ENCODE data around the gene IL17REL.

The IL17REL gene

GRCh38 chr22:50045211-50046018, 32.9 kb upstream of the IL17REL start:
- no peak for DNase-seq

DNA sequence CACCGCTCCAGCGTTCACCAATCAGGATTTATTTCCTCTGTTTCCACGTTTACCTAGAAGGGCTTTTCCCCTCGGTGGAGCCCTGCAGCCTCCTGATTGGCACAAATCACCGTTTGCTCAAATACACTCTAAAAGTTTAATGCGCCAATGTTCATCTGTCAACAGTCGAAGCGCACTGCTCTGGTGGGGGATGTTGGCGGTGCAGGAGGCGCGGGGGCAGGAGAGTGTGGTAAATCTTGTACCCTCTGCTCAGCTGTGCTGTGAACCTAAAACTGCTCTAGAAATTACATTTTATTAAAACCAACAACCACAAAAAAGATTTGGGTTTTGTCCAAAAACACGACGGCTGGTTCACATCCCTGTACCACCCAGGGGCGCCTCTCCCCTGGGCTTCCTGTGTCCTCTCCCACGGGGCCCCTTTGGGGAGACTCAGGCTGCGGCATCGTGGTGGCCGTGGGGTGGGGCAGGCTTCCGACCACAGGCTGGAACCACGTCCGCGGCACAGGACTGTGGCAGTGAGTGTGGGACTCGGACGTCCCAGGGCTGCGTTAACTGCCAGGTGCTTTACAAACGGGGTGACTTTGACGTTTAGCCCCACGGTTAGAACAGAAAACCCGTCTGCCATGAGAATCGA, 32.0 kb upstream of the IL17REL start:
- DNase-seq = no peak

DNA sequence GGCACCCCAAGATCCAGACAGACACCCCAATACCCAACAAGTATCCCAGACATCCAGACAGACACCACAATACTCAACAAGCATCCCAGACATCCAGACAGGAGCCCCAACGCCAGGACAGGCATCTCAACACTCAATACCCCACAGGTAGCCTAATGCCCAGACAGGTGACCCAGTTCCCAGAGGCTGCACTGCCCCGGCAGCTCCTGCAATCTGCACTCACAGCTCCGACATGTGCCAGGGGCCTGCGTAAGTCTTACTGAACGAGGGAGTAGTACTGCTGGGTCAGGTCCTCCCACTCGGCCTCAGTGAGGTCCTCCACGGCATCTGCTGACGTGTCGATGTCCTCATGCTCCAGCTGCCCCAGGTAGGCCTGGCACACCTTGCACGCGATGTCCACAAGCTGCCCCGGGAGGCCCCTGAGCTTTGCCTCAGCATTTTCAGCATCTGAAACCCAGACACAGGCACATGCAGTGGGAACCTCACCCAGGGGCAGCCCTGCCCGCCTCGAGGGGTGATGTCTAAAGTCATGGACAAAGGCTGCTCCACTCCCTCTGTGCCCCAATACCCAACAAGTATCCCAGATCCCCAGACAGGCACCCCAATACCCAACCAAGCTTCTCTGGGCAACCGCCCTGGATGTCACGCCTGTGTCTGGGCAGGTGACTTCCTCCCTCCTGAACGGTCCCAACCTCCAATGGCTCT, 28.9 kb upstream of the IL17REL start:
- DNase-seq = no peak

GRCh38 chr22:50040717-50041116, 28.2 kb upstream of the IL17REL start:
- DNase-seq = no peak

- no peak for DNase-seq
These were observed 27.3 kb upstream of the IL17REL start for GRCh38 chr22:50039669-50040443.

GRCh38 chr22:50035976-50036724, 23.6 kb upstream of the IL17REL start:
- DNase-seq = no peak

GRCh38 chr22:50035131-50035881, 22.7 kb upstream of the IL17REL start:
- no peak for DNase-seq

GRCh38 chr22:50034126-50035081, 21.8 kb upstream of the IL17REL start:
- no peak for DNase-seq

- DNase-seq = no peak
These were observed 20.5 kb upstream of the IL17REL start for GRCh38 chr22:50032941-50033601.

DNA sequence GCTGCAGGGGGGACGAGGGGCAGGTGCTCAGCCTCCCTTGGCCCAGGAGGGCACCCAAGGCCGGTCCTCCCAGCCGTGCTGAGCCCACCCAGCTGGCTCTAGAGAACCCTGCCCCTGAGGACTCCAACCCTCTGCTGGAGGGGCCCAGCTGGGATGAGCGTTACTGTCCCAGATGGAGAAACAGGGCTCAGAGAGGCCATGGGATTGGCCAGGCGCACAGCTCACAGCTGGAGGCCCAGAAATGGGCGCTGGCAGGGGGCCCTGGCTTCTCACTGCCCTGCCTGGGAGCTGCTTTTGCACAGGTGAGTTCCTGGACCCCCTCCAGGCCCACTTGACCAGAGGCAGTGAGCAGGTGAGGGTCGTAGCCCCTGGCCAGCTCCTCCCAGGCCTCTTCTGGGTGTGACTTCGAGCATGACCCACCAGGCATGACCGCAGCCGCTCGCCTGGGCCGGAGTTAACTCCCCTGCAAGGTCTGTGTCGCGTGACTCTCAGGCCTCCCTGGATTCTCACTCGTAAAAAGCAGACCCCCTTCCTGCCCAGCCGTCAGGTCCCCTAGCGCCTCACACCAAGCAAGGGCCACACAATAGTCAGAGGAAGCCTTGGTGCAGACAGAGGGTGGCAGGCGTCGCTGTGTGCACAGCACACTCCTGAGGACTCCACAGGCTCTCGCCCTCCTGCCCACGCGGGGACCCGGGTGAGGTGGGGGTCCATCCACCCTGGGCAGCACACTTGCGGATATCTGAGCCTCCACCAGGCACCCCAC, 19.7 kb upstream of the IL17REL start:
- no peak for DNase-seq

DNA sequence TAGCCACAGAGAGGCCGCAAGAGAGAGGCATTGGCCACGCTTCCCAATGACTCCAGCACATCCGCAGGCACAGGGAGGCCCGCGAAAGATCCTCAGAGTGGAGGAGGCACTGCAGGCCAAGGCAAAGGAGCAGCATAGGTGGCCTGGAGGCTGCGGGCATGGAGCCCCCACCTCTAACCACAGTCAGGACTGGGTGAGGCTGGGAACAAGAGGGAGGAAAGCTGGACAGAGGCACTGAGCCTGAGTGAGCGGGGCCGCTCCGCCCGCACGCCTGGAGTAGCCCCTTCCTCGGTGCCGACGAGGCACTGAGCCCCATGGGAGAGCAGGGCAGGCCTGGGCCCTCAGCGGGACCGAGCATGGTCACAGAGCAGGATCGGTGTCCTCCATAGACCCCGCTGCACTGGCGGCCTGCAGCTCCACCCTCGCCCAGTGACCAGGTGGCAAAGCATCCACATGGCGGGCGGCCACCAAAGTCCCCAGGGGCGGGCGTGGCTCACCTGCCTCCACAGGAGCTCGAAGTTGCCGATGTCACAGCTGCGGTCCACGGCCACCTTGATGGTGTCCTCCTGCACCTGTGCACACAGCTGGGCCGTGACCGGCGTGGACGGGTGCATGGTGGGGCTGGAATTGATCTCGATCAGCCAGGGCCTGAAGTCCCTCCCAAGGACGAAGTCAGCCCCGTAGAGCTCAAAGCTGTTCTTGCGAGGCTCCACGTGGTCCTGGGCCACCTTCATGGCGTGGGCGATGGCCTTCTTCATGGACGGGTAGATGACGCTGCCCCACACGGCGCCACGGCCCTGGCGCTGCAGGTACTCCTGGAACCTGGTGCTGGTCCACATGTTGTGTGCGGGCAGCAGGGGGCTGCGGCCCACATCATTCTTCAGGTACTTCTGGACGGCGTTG, 18.9 kb upstream of the IL17REL start:
- no peak for DNase-seq

DNA sequence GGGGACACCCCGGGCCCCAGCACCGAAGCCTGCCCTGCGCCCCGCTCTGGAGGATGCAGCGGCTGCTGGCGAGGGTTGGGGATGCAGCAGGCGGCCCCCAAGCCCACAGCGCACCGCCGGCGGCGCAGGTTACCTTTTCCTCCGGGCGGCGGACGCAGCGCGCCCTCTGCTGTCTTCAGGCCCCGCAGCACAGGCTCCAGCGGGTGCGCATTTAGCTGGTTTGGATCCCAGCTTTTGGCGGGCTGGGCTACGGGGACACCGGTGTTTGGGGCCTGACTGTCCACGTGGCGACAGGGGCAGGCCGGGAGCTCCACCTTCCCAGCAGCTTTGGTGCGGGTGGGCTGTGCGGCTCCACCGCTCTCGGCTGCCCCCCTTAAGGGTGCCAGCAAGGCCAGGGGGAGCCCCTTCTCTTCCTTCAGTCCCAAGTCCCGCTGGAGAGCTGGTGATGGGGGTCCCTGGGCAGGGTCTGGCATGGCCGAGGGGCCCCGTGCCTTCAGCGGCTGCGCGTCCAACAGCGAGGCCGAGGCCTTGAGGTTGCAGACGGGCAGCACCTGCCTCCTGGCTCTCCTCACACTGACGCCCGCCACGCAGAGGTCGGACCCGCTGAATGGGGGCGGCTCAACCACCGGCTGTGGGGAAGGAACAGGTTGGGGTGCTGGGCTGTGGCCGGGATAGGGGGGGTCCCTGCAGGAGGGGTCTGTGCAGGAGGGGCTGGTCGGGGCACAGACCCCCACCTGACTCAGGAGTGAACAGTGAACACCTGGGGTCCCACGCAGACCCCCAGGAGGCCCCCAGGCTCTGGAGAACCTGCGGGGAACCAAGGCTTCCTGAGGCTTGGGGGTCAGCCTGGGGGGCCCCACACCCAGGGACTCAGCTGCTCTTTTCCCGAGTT, 18.0 kb upstream of the IL17REL start:
- DNase-seq = peak; percentile 46

GRCh38 chr22:50027639-50028537, 15.3 kb upstream of the IL17REL start:
- DNase-seq = no peak

- DNase-seq = no peak
These were observed 13.4 kb upstream of the IL17REL start for GRCh38 chr22:50025993-50026392.

- DNase-seq = no peak
These were observed 9.7 kb upstream of the IL17REL start for GRCh38 chr22:50022171-50022819.
